Rectal smooth muscle tissue (tissue), 1 donor: ENCODE results near the gene CCDC183.

Experiments
- H3K27ac ChIP-seq: one replicate; pipeline ENCODE4 v1.7.0; 2013; ENCODE audit warnings: low read depth, low read length, inconsistent platforms
- H3K27me3 ChIP-seq: one replicate; pipeline ENCODE4 v1.7.0; 2013; ENCODE audit warnings: low read length; ENCODE audit not compliant: control insufficient read depth, insufficient read depth
- H3K36me3 ChIP-seq: one replicate; pipeline ENCODE4 v1.7.0; 2013; ENCODE audit warnings: low read length; ENCODE audit not compliant: control insufficient read depth, insufficient read depth
- H3K4me1 ChIP-seq: one replicate; pipeline ENCODE4 v1.7.0; 2013; ENCODE audit warnings: low read length; ENCODE audit not compliant: control insufficient read depth, insufficient read depth
- H3K4me3 ChIP-seq: one replicate; pipeline ENCODE4 v1.7.0; 2013; ENCODE audit warnings: low read length
- H3K9ac ChIP-seq: one replicate; pipeline ENCODE4 v1.7.0; 2013; ENCODE audit warnings: low read length

CCDC183 gene

DNA sequence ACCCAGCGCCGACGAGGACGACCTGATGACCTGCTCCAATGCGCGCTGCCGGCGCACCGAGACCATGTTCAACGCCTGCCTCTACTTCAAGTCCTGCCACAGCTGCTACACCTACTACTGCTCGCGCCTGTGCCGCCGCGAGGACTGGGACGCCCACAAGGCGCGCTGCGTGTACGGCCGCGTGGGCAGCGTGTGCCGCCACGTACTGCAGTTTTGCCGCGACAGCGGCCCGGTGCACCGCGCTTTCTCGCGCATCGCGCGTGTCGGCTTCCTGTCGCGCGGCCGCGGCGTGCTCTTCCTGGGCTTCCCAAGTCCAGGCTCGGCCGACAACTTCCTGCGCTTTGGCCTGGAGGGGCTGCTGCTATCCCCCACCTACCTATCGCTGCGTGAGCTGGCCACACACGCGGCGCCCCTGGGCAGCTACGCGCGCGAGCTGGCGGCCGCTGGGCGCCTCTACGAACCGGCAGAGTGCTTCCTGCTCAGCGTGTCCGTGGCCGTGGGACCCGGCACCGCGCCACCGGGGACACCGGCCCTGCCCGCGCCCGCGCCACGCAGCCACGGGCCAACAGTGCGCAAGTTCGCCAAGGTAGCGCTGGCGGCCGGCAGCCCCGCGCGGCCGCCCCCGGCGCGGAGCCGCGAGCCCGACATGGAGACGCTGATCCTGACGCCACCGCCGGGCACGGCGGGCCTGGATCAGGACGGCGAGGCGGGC is 50.4 kb downstream of the CCDC183 start:
- H3K27me3 ChIP-seq: peaks cover 15% of the 10 kb centered on the region
- peak overlapping the region; percentile 46 for H3K4me3 ChIP-seq
- peaks cover 7% of the 10 kb centered on the region for H3K36me3 ChIP-seq
- H3K4me1 ChIP-seq: peaks cover 14% of the 10 kb centered on the region
- no peak overlapping the region for H3K27ac ChIP-seq
- H3K9ac ChIP-seq: no peak overlapping the region

DNA sequence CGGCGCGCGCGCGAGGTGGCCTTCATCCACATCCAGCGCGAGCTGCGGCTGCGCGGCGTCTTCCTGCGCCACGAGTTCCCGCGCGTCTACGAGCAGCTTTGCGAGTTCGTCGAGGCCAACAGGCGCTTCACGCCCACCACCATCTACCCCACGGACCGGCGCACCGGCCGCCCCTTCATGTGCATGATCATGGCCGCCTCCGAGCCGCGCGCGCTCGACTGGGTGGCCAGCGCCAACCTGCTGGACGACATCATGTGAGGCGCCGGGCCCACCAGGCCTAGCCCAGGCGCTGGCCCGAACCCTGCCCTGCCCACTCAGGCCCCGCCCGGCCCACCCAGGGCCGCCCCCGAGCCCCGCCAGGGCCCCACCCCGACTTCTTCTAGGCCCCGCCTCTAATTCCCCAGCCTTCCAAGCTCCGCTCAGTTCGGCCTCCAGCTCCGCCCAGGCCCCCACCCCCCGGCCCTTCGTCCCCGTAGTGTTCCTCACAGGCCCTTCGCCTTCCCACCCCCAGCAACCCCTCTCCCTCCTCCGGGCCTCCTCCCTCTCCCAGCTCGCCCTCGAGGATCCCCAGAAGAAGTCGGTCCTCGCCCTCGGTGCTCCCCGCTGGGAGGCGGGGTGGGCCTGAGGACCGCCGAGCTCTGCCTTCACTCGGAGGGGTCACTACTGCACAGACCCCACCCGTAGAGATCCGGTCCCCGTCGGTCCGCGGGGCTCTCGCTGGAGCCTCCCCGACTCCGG is 51.1 kb downstream of the CCDC183 start:
- Histone ChIP-seq H3K27ac (peak overlapping the region; percentile 80), H3K36me3 (peaks cover 7% of the 10 kb centered on the region), H3K27me3 (peaks cover 15% of the 10 kb centered on the region), H3K9ac (peak overlapping the region; percentile 21), H3K4me3 (peak overlapping the region; percentile 95), H3K4me1 (peaks cover 14% of the 10 kb centered on the region)

DNA sequence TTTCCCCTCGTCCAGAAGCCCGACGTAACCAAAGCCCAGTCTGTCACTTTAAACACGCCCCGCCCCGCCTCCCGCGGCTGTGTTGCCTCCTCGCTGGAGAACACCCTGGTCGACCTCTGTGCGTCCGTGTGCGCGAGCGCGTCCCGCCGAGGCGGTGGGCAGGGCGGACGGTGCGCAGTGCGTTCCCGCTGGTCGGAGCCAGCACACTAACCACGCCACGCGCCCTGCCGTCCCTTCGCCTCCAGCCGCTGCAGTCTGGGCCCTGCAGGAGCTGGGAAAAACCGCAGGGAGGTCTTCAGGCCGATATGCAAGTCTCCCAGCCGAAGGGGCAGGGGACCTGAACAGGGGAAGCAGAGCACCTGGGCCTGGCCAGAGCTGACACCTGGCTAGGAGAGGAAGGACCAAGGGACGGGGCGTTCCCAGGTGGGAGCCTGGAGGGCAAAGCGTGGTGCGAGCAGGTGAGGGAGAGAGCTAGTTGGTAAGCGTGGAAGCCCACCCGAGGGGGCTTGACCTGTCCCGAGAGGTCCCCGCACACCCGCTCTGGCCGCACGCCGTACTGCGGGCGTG is 51.8 kb downstream of the CCDC183 start:
- Histone ChIP-seq H3K4me1 (peaks cover 14% of the 10 kb centered on the region), H3K27ac (peak overlapping the region; percentile 80), H3K36me3 (peaks cover 7% of the 10 kb centered on the region), H3K27me3 (peaks cover 15% of the 10 kb centered on the region), H3K4me3 (peak overlapping the region; percentile 95), H3K9ac (peak overlapping the region; percentile 92)

DNA sequence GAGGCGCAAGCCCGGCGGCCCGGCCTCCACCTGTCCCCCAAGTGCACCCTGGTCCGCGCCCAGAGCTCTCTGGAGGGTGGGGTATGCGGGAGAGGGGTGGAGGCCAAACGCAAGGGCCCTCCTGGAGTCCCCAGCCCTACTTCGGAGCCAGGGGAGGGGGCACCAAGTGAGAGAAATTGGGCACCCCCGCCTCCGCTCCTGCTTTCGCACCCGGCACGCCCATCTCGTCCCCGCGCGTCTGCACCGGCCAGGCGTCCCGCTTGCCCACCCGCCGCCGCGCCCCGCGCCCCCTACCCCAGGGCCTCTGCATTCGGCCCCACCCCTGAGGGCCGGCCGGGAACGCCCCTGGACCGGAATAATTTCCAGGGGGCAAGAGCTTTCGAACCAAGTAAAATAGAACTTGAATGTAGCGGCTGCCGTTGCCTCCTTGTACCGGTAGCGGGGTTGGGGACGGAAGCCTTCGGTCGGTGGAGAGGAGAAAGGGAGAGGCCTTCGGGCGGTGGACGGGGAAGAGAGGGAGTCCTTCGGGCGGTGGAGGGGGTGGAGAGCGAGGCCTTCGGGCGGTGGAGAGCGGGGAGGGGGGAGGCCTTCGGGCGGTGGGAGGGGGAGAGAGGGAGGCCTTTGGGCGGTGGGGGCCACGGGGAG is 52.4 kb downstream of the CCDC183 start:
- H3K27ac ChIP-seq: peak overlapping the region; percentile 80
- peak overlapping the region; percentile 92 for H3K9ac ChIP-seq

DNA sequence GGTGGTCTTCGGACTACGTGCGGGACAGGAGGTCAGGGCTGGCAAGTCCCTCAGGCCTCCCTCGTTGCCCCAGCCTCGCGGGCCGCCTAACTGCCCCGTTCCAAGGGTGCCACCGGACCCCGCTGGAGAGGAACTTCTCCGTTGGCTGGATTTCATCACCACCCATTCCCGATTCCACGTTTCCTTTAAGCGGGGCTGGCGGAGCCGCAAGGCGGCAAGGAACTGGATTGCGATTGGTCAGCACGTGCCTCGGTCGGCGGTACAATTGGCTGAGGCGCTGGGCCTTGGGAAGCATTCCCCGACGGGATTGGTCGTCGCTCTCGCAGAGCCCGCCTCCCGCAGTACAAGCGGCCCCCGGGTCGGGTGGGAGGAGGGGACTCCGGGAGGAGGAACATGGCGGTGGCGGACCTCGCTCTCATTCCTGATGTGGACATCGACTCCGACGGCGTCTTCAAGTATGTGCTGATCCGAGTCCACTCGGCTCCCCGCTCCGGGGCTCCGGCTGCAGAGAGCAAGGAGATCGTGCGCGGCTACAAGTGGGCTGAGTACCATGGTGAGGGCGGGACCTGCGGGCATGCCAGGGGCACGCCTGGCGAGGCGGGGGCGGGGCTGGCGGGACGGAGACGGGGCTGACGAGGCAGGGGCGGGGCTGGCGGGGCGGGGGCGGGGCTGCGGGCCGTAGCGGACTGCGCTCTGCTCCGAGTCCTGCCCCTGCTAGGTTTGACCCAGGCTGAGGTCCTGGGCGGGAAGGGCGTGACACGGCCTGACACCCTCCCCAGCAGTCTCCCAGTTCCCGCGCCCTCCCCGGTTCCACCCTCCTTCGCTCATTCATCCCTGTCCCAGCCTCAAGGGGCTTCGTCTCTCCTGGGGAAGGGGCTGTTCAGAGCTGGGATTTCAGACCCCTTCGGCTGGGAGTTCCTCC is 53.2 kb downstream of the CCDC183 start, which contains the start of gene PHPT1:
Gene PHPT1 (plus strand): TSS at position 372 of the 922 bp plus-strand sequence. CDS start 22 bp downstream, at position 394.
- Histone ChIP-seq H3K27ac (peak within 1 kb of the TSS; percentile 85), H3K4me1 (peaks cover 14% of the 10 kb centered on the region), H3K4me3 (peak within 1 kb of the TSS; percentile 95), H3K27me3 (peaks cover 15% of the 10 kb centered on the region), H3K36me3 (peaks cover 7% of the 10 kb centered on the region), H3K9ac (peak within 1 kb of the TSS; percentile 92)

More for the DNA sequence above, 52.4 kb downstream of the CCDC183 start:
- H3K4me3 ChIP-seq: peak overlapping the region; percentile 95
- peaks cover 14% of the 10 kb centered on the region for H3K4me1 ChIP-seq
- H3K36me3 ChIP-seq: peaks cover 7% of the 10 kb centered on the region
- peaks cover 15% of the 10 kb centered on the region for H3K27me3 ChIP-seq

DNA sequence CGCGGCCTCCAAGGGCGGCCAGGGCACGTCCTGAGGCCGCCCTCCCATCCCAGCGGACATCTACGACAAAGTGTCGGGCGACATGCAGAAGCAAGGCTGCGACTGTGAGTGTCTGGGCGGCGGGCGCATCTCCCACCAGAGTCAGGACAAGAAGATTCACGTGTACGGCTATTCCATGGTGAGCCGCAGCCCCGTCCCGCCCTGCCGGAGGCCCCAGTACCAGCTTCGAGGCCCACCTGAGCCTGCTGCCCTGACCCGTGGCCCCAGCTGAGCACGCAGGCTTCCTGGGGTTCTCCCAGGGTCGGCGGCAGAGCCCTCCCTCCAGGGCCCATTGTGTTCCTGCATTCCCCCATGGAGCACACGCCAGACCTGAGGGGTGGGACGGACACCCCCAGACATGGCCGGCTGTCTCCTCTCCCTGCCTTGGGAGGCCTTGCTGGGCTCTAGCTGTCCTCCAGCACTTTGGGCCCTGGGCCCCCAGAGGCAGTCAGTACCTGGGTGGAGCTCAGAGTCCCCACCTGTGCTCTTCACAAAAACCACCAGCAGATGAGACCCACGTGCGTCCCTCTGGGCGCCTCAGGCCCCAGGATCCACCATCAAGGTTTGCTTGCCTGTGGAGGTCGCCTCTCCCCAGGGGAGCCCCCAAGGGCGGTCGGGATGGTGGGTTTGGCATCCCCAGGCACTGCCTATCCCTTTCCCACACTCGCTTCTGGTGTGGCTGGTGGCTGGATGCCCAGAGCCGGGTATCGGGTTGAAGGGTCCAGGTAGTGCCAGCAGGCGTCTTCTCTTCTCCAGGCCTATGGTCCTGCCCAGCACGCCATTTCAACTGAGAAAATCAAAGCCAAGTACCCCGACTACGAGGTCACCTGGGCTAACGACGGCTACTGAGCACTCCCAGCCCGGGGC is 54.1 kb downstream of the CCDC183 start:
- peak overlapping the region; percentile 90 for H3K4me3 ChIP-seq
- peak overlapping the region; percentile 33 for H3K27ac ChIP-seq
- H3K9ac ChIP-seq: peak overlapping the region; percentile 38
- peaks cover 15% of the 10 kb centered on the region for H3K27me3 ChIP-seq
- H3K36me3 ChIP-seq: peaks cover 7% of the 10 kb centered on the region
- peaks cover 14% of the 10 kb centered on the region for H3K4me1 ChIP-seq

DNA sequence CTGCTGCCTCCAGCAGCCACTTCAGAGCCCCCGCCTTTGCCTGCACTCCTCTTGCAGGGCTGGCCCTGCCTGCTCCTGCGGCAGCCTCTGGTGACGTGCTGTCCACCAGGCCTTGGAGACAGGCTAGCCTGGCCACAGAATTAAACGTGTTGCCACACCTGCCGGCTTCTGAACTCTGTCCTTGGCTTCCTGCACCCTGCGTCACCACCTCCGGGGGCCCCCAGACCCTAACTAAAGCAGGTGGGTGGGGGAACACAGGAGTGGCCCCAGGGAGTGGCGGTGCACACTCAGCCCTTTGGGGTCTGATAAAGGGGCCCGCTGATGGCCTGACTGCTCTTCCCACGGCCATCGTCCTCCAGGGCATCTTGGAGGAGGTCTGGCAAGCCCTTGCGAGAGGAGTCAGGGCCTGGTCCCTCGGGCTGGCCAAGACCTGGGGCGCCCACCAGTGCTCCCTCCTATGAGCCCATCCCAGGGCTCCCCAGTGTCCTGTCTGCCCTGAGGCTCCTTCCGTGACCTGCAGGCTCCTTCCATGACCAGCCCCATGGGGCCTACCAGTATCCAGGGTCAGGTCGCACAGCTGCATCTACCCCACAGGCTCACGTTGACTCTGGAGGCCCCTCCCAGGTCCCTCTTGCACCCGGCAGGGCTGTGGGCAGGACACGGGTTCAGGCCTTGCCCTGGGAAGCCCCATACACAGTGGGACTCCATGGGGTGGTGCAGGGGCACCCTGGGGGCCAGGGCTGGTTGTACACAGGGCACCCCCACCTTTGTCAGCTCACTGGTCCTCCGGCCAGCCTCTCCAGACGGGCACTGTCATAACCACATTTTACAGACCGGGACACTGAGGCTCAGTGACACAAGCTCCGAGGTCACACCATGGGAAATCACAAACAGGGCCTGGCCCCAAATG is 55.0 kb downstream of the CCDC183 start:
- Histone ChIP-seq H3K9ac (no peak overlapping the region), H3K4me1 (peaks cover 14% of the 10 kb centered on the region), H3K4me3 (peak overlapping the region; percentile 90), H3K36me3 (peaks cover 7% of the 10 kb centered on the region), H3K27ac (no peak overlapping the region), H3K27me3 (peaks cover 15% of the 10 kb centered on the region)

DNA sequence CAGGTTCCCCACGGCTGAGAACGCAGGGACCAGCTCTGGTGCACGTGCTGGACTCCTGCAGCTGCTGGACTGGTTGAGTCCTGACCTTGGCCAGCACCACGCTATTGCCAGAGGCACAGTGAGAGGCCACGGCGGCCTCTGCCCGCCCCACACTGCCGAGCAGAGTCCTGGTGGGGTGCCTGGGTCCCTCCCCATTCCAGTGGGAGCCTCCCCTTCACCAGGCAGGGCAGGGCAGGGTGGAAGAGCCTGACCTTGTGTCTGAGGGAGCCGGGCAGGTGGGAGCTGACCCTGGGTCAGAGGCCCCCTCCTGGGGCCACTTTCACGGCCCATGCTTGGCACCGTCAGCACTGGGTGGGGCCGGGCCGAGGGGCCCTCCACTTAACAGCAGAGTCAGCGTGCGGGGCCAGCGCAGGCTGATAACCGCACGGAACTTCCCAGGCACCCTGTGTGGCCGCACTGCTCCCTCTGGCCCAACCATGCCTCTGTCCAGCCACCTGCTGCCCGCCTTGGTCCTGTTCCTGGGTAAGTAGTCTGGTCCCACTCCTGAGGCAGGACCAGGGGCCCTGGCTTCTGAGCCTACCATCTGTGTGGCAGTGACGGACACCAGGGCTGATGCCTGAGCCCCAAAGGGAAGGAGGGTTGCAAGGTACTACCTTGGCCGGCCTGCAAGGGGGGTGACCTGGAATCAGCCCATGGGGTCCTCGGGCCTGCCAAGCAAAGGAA is 56.0 kb downstream of the CCDC183 start, which contains the start of gene MAMDC4:
Gene MAMDC4 (plus strand): TSS at position 406 of the 723 bp plus-strand sequence. CDS start 71 bp downstream, at position 477.
- Histone ChIP-seq H3K27me3 (peaks cover 7% of the 10 kb centered on the region), H3K4me1 (peaks cover 14% of the 10 kb centered on the region), H3K4me3 (no peak within 1 kb of the TSS), H3K27ac (no peak within 1 kb of the TSS), H3K9ac (no peak within 1 kb of the TSS), H3K36me3 (peaks cover 7% of the 10 kb centered on the region)

DNA sequence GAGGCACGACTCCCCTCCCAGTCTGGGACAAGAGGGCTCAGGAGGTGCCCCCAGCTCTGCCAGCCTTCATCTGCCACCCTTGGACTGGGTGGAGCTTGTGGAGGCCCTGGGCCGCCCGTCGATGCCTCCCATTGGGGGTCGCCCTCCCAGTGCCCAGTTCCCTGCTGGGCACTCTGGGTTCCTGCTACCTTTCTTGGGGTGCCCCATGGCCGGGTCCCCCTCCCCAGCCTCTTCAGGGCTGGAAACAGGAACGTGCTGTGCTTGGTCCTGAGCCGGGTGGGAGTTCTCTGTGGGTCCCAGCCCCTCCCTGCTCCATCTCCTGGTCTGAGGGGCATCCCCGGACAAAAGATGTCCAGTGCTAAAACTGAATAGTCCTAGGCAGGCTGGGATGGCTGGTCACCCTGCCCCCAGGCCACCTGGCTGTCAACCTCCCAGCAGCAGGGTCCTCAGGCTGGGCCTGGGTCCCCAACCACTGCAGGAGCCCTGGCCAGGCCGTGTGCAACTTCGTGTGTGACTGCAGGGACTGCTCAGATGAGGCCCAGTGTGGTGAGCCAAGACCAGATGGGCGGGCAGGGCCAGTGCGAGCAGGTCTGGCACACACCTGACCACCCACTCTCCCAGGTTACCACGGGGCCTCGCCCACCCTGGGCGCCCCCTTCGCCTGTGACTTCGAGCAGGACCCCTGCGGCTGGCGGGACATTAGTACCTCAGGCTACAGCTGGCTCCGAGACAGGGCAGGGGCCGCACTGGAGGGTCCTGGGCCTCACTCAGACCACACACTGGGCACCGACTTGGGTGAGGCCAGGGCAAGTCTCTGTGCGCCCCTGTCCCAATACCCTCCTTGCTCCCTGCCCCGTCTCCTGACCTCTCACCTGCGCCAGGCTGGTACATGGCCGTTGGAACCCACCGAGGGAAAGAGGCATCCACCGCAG is 56.8 kb downstream of the CCDC183 start:
- H3K27me3 ChIP-seq: peaks cover 2% of the 10 kb centered on the region
- peaks cover 7% of the 10 kb centered on the region for H3K36me3 ChIP-seq
- H3K27ac ChIP-seq: no peak overlapping the region
- peaks cover 9% of the 10 kb centered on the region for H3K4me1 ChIP-seq
- no peak overlapping the region for H3K4me3 ChIP-seq
- no peak overlapping the region for H3K9ac ChIP-seq
